Tibial artery (tissue), 4 donors: Measurements from ENCODE around the gene HOXA1.

Source experiments
- DNase-seq, 2 donors: peaks; one replicate each; pipeline ENCODE4 v3.0.0-alpha.2; 2019
- H3K27ac ChIP-seq, 2 donors: fragments of 200-600 bp; sonication (generic) in 1 of 2; 1 replicate in 1 of 2; 2 replicates in 1 of 2; pipeline ENCODE4 v1.5.1; 2018 to 2019; ENCODE audit warnings: mild to moderate bottlenecking in 1 of 2
- H3K27me3 ChIP-seq, 2 donors: fragments of 200-600 bp; sonication (generic) in 1 of 2; one replicate each; pipeline versions ENCODE4 v1.5.1 to v1.6.0; 2016 to 2019
- H3K36me3 ChIP-seq, 3 donors: fragments of 200-600 bp; sonication (generic) in 2 of 3; one replicate each; pipeline ENCODE4 v1.5.1; 2016 to 2019; ENCODE audit warnings: mild to moderate bottlenecking in 2 of 3
- H3K4me1 ChIP-seq, 4 donors: fragments of 200-600 bp; sonication (generic) in 2 of 4; 1 replicate in 3 of 4; 2 replicates in 1 of 4; pipeline ENCODE4 v1.5.1; 2016 to 2019
- H3K4me3 ChIP-seq, 2 donors: fragments of 200-600 bp; sonication (generic) in 1 of 2; 1 replicate in 1 of 2; 2 replicates in 1 of 2; pipeline ENCODE4 v1.5.1; 2018 to 2019; ENCODE audit warnings: mild to moderate bottlenecking in 2 of 2
- H3K9me3 ChIP-seq, 3 donors: fragments of 200-600 bp; sonication (generic) in 1 of 3; one replicate each; pipeline ENCODE4 v1.5.1; 2016 to 2019
- CTCF ChIP-seq, 2 experiments: fragments of 200-600 bp in 1 of 2; fragments of 450-650 bp in 1 of 2; IDR thresholded peaks; one replicate each; pipeline ENCODE4 v1.5.1; 2017 to 2019; ENCODE audit warnings: antibody characterized with exemption in 2 of 2, mild to moderate bottlenecking in 1 of 2, moderate library complexity in 1 of 2
- intact Hi-C: fragments of 100-400 bp; cut with DNase I; formaldehyde crosslinking; loops from one replicate; pipeline ENCODE4 v1.15.0; 2023; ENCODE audit warnings: low total_unique reads

HOXA1 gene

GRCh38 chr7:27126596-27127327, 31.0 kb upstream of the HOXA1 start:
- Histone ChIP-seq H3K4me1 (peaks cover 0 to 20% (median 12%) of the 10 kb centered on the region in 4 donors), H3K27ac (no peak overlapping the region), H3K9me3 (no peaks in the 10 kb centered on the region), H3K4me3 (no peak overlapping the region), H3K27me3 (no peaks in the 10 kb centered on the region), H3K36me3 (peaks cover 4 to 7% (median 6%) of the 10 kb centered on the region in 3 donors)
- intact Hi-C loops = no loop called here
- DNase-seq = no peak
- TF ChIP-seq CTCF (IDR thresholded peaks at IDR 0.05) = no peak

GRCh38 chr7:27125986-27126394, 30.2 kb upstream of the HOXA1 start:
- no peaks in the 10 kb centered on the region for H3K27me3 ChIP-seq
- no peak for DNase-seq
- TF ChIP-seq CTCF (IDR thresholded peaks at IDR 0.05) = no peak
- intact Hi-C loops = no loop called here
- peaks cover 4 to 10% (median 7%) of the 10 kb centered on the region in 3 donors for H3K36me3 ChIP-seq
- peaks cover 0 to 16% (median 5%) of the 10 kb centered on the region in 4 donors for H3K4me1 ChIP-seq
- no peaks in the 10 kb centered on the region for H3K9me3 ChIP-seq
- H3K4me3 ChIP-seq = no peak overlapping the region
- H3K27ac ChIP-seq = no peak overlapping the region

- H3K4me3 ChIP-seq = no peak overlapping the region
- no peak overlapping the region for H3K27ac ChIP-seq
Measured at GRCh38 chr7:27124902-27125689, 29.3 kb upstream of the HOXA1 start.

GRCh38 chr7:27124096-27124901, 28.5 kb upstream of the HOXA1 start:
- no peak for DNase-seq
- peaks cover 0 to 17% (median 8%) of the 10 kb centered on the region in 4 donors for H3K4me1 ChIP-seq

More at GRCh38 chr7:27124902-27125689, 29.3 kb upstream of the HOXA1 start:
- TF ChIP-seq CTCF (IDR thresholded peaks at IDR 0.05) = no peak
- Histone ChIP-seq H3K9me3 (no peaks in the 10 kb centered on the region), H3K4me1 (peaks cover 0 to 24% (median 12%) of the 10 kb centered on the region in 4 donors), H3K27me3 (no peaks in the 10 kb centered on the region), H3K36me3 (peaks cover 4 to 10% (median 7%) of the 10 kb centered on the region in 3 donors)
- no peak for DNase-seq
- intact Hi-C loops = no loop called here

More at GRCh38 chr7:27124096-27124901, 28.5 kb upstream of the HOXA1 start:
- no peak for TF ChIP-seq CTCF (IDR thresholded peaks at IDR 0.05)
- intact Hi-C loops = no loop called here
- Histone ChIP-seq H3K36me3 (peaks cover 4 to 10% (median 7%) of the 10 kb centered on the region in 3 donors), H3K27me3 (no peaks in the 10 kb centered on the region), H3K9me3 (no peaks in the 10 kb centered on the region), H3K4me3 (no peak overlapping the region), H3K27ac (no peak overlapping the region)
